Natural killer cell (primary cell): Measurements from ENCODE around the gene ADGRB2. TPM values are rescaled to one million over a fixed set of nuclear protein-coding genes. Genes with fewer than 3 reads are reported as not detected.

Experiments
- ATAC-seq, 3 donors: fragments of 150-1000 bp in 2 of 3; fragments of 200-7000 bp in 1 of 3; cut with Tn5 transposase; 1 replicate in 1 of 3; 2 replicates in 2 of 3; pipeline ENCODE4 v1.10.0; 2021; ENCODE audit warnings: mild to moderate bottlenecking in 2 of 3, moderate library complexity in 2 of 3
- DNase-seq, 2 donors: peaks; one replicate each; pipeline versions ENCODE4 v3.0.0 to v3.0.0-alpha.2; 2013 to 2021; ENCODE audit warnings: mixed read lengths in 1 of 2
- H3K27ac ChIP-seq: one replicate; pipeline ENCODE4 v1.5.1; 2013; ENCODE audit warnings: mild to moderate bottlenecking, low read length
- H3K27me3 ChIP-seq: one replicate; pipeline ENCODE4 v1.6.1; 2013; ENCODE audit warnings: low read length; ENCODE audit not compliant: control insufficient read depth, insufficient read depth
- H3K36me3 ChIP-seq: one replicate; pipeline ENCODE4 v1.6.1; 2013; ENCODE audit warnings: low read length; ENCODE audit not compliant: control insufficient read depth, insufficient read depth
- H3K4me1 ChIP-seq: one replicate; pipeline ENCODE4 v1.6.1; 2013; ENCODE audit warnings: low read length; ENCODE audit not compliant: control insufficient read depth, insufficient read depth
- H3K4me3 ChIP-seq: one replicate; pipeline ENCODE4 v1.5.1; 2013; ENCODE audit warnings: low read length
- H3K9me3 ChIP-seq: one replicate; pipeline ENCODE4 v1.6.1; 2013; ENCODE audit warnings: low read length; ENCODE audit not compliant: control insufficient read depth, insufficient read depth
- H3K27ac Mint-ChIP-seq, 2 donors: one replicate each; pipeline ENCODE4 v1.8.0; 2022; ENCODE audit warnings: mild to moderate bottlenecking in 2 of 2, mixed read lengths in 2 of 2, moderate library complexity in 1 of 2
- H3K27me3 Mint-ChIP-seq, 2 donors: one replicate each; pipeline ENCODE4 v1.8.0; 2022; ENCODE audit warnings: low read depth in 2 of 2, mixed read lengths in 2 of 2
- H3K36me3 Mint-ChIP-seq: one replicate; pipeline ENCODE4 v1.8.0; 2022; ENCODE audit warnings: mixed read lengths
- H3K4me1 Mint-ChIP-seq, 2 donors: one replicate each; pipeline ENCODE4 v1.8.0; 2022; ENCODE audit warnings: mixed read lengths in 2 of 2
- H3K4me3 Mint-ChIP-seq: one replicate; pipeline ENCODE4 v1.8.0; 2022; ENCODE audit warnings: mild to moderate bottlenecking, moderate library complexity, mixed read lengths
- H3K9me3 Mint-ChIP-seq, 2 donors: one replicate each; pipeline ENCODE4 v1.8.0; 2022; ENCODE audit warnings: mixed read lengths in 2 of 2
- CTCF ChIP-seq: fragments of 200-600 bp; IDR thresholded peaks from one replicate; pipeline ENCODE4 v1.8.0; 2022; ENCODE audit warnings: antibody characterized with exemption
- WGBS: methylation state at CpG from one replicate; pipeline ENCODE4 v1.1.7; 2013; ENCODE audit warnings: missing lambda C conversion rate; ENCODE audit not compliant: insufficient coverage; 5-methylcytosine and 5-hydroxymethylcytosine counted together
- intact Hi-C: fragments of 100-400 bp; cut with micrococcal nuclease; formaldehyde crosslinking; loops from one replicate; pipeline ENCODE4 v1.14.2; 2022
- total RNA-seq, 4 donors: library from RNA; stranded (reverse); fragments of 120-200 nt in 1 of 4; gene quantifications; one replicate each; pipeline versions ENCODE4 v1.2.3 to v1.2.4, GENCODE V29; 2013 to 2022

The ADGRB2 gene
- total RNA-seq, 3 donors from 2014 or later (not counting 1 experiment from before 2014, with no cell fraction given), result 7.6 to 19.9 (median 12.8) TPM

- no peak overlapping the region for H3K4me3 Mint-ChIP-seq
- Histone ChIP-seq H3K27ac (no peak overlapping the region), H3K36me3 (no peaks in the 10 kb centered on the region), H3K27me3 (no peaks in the 10 kb centered on the region), H3K4me3 (no peak overlapping the region), H3K9me3 (no peaks in the 10 kb centered on the region), H3K4me1 (peaks cover 4% of the 10 kb centered on the region)
- no peak for TF ChIP-seq CTCF
- no peaks in the 10 kb centered on the region for H3K36me3 Mint-ChIP-seq
- H3K27me3 Mint-ChIP-seq, result peaks cover under 1 to 6% of the 10 kb centered on the region in 2 donors
- DNase-seq, result no peak
- intact Hi-C loops, result no loop called here
- H3K27ac Mint-ChIP-seq, result no peak overlapping the region
- peaks cover 0 to 11% of the 10 kb centered on the region in 2 donors for H3K4me1 Mint-ChIP-seq
- WGBS, result 77% methylated on average over 9 of the region's 9 CpGs
- no peak for ATAC-seq
- no peaks in the 10 kb centered on the region for H3K9me3 Mint-ChIP-seq
Measured at GRCh38 chr1:31681415-31681814, 82.7 kb downstream of the ADGRB2 start.

DNA sequence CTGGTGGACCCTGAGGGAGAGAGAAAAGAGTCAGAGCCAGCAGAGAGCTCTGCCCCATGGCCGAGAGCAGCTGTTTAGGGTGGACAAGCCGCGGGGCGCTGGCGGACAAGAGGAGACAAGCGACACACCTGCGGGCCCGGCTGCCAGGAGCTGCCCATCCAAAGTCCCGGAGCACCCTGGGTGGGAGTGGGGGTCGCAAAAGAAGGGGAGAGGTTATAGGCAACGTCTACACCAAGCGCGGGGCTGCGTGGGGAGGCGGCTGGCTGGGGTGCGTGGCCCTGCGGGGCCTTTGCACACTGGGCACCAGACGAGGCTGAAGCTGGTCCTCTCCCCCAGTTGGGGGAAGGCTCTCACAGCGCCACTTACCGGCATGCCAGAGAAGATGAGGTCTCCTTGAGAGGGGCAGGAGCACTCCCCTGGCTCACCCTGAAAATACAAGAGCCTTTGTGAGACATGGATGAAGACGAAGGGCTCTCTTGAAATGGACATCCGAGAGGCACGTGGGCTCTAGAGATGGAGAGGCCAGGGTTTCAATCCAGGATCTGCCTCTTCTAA is 84.4 kb downstream of the ADGRB2 start:
- 86% methylated on average over 23 of the region's 23 CpGs for WGBS
- Mint-ChIP-seq H3K9me3 (no peaks in the 10 kb centered on the region), H3K27ac (no peak overlapping the region), H3K4me1 (peaks cover 0 to 2% of the 10 kb centered on the region in 2 donors), H3K36me3 (no peaks in the 10 kb centered on the region), H3K27me3 (peaks cover 0 to 6% of the 10 kb centered on the region in 2 donors), H3K4me3 (no peak overlapping the region)
- Histone ChIP-seq H3K36me3 (no peaks in the 10 kb centered on the region), H3K4me3 (no peak overlapping the region), H3K9me3 (no peaks in the 10 kb centered on the region), H3K27ac (no peak overlapping the region), H3K4me1 (peaks cover under 1% of the 10 kb centered on the region), H3K27me3 (no peaks in the 10 kb centered on the region)
- ATAC-seq (no peak), DNase-seq (no peak)
- intact Hi-C loops, result no loop called here
- TF ChIP-seq CTCF, result no peak

DNA sequence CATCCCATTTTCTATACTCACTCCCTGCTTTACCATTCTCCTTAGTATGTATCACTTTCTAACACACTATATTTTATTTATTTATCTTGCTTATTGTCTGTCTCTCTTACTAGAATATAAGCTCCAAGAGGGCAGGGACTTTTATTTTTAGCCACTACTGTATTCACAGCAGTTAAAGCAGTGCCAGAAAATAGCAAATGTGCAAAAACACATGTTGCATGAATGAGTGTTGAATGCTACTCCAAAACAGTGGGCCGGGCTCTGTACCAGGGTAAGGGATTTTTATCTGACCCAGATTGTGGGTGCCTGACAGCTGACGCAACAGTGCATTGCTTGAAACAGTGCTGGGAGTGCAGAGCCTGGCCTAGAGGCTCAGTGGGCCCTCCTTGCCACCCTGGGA is 85.0 kb downstream of the ADGRB2 start:
- Mint-ChIP-seq H3K9me3 (no peaks in the 10 kb centered on the region), H3K27me3 (peaks cover 0 to 6% of the 10 kb centered on the region in 2 donors), H3K4me1 (no peaks in the 10 kb centered on the region), H3K36me3 (no peaks in the 10 kb centered on the region), H3K4me3 (no peak overlapping the region), H3K27ac (no peak overlapping the region)
- Histone ChIP-seq H3K4me3 (no peak overlapping the region), H3K27ac (no peak overlapping the region), H3K36me3 (no peaks in the 10 kb centered on the region), H3K27me3 (no peaks in the 10 kb centered on the region), H3K9me3 (no peaks in the 10 kb centered on the region), H3K4me1 (no peaks in the 10 kb centered on the region)
- TF ChIP-seq CTCF, result no peak
- intact Hi-C loops, result no loop called here
- DNase-seq, result no peak
- ATAC-seq, result no peak
- WGBS, result 41% methylated on average over 2 of the region's 2 CpGs

GRCh38 chr1:31678681-31679080 is 85.5 kb downstream of the ADGRB2 start:
- ATAC-seq, result no peak
- no peaks in the 10 kb centered on the region for H3K4me1 Mint-ChIP-seq
- no peaks in the 10 kb centered on the region for H3K9me3 Mint-ChIP-seq
- no peaks in the 10 kb centered on the region for H3K9me3 ChIP-seq
- no peak for TF ChIP-seq CTCF
- H3K27ac Mint-ChIP-seq, result no peak overlapping the region
- WGBS, result 91% methylated on average over 4 of the region's 4 CpGs
- intact Hi-C loops, result no loop called here
- H3K27ac ChIP-seq, result no peak overlapping the region
- no peaks in the 10 kb centered on the region for H3K4me1 ChIP-seq
- H3K27me3 Mint-ChIP-seq, result peaks cover 0 to 6% of the 10 kb centered on the region in 2 donors
- no peaks in the 10 kb centered on the region for H3K27me3 ChIP-seq
- H3K36me3 Mint-ChIP-seq, result no peaks in the 10 kb centered on the region
- DNase-seq, result no peak
- H3K4me3 Mint-ChIP-seq, result no peak overlapping the region
- no peak overlapping the region for H3K4me3 ChIP-seq
- H3K36me3 ChIP-seq, result no peaks in the 10 kb centered on the region
